Activated T-cell treated with anti-CD3 and anti-CD28 coated beads for 4 hours (primary cell): Measurements from ENCODE around the gene RBM23.
"Not testable (repeated sequence)": the region's sequence is repeated elsewhere in the genome, so short reads cannot be mapped to it uniquely, and the experiment has no call there.

Experiments used
- DNase-seq: peaks from one replicate; pipeline ENCODE4 v3.0.0-alpha.2; 2020

Gene RBM23

DNA sequence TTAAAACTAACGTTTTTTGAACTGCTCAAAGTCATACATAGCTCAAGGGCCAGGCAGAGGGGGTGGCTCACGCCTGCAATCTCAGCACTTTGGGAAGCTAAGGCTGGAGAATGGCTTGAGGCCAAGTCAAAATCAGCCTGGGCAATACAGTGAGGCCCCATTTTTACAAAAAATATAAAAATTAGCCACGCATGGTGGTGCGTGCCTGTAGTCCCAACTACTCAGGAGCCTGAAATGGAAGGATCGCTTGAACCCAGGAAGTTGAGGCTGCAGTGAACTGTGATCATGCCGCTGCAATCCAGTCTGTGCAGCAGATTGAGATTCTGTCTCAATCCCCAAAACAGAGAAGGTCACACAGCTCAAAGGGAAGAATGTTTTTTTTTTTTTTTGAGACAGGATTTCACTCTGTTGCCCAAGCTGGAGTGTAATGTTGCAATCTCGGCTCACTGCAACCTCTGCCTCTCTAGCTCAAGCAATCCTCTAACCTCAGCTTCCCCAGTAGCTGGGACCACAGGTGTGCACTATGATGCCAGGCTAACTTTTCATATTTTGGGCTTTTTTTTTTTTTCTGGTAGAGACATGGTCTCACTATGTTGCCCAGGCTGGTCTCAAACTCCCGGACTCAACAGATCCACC is 2.9 kb downstream of the RBM23 start:
- no peak for DNase-seq

DNA sequence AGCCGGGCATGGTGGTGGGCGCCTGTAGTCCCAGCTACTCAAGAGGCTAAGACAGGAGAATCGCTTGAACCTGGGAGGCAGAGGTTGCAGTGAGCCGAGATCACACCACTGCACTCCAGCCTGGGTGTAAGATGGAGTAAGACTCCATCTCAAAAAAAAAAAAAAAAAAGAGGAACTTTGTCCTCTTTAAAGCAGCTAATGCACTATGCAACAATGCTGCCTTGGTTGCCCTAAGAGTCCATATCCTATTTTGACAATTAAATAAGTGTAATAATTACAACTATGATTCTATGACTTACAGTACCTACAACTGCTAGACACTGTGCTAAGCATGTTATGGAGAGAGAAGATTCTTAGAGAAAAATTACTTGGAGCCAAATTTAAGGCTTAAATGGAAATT is 4.1 kb downstream of the RBM23 start:
- not testable (repeated sequence) for DNase-seq

DNA sequence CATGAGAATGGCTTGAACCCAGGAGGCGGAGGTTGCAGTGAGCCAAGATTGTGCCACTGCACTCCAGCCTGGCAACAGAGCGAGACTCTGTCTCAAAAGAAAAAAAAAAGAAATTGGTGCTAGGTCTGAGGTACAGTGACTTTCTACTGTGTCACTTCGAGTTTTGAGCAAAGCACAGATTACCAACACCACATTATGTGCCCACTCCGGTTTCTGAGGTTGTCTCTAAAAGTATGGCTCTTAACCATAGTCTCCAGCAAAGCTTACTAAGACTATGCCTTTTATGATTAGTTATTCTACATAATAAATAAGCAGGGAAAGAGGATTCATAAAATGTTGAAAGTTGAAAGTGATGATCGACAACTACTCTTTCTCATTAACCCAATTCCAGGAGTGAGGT is 8.0 kb downstream of the RBM23 start:
- no peak for DNase-seq

DNA sequence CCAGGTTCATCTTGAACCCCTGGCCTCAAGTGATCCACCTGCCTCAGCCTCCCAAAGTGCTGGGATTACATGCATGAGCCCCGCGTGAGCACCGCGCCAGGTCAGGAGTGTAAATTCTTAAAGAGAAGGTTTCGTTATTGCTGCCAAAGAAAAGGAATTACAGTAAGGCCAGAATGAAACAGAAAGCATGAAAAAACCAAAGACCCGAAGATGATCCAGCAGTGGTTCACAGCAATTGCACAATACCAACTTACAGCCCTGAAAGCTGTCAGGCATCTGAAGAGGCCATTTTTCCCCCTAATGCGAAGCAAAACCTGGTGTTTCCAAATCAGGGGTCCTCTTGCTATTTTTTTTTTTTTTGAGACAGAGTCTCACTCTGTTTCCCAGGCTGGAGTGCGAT is 10.3 kb downstream of the RBM23 start:
- no peak for DNase-seq

- DNase-seq = no peak
These were observed 11.5 kb downstream of the RBM23 start for GRCh38 chr14:22907429-22907828.

- DNase-seq = no peak
These were observed 12.9 kb downstream of the RBM23 start for GRCh38 chr14:22906073-22906472.

GRCh38 chr14:22905627-22906026 is 13.3 kb downstream of the RBM23 start:
- no peak for DNase-seq

GRCh38 chr14:22903742-22904087 is 15.2 kb downstream of the RBM23 start:
- DNase-seq = no peak

DNA sequence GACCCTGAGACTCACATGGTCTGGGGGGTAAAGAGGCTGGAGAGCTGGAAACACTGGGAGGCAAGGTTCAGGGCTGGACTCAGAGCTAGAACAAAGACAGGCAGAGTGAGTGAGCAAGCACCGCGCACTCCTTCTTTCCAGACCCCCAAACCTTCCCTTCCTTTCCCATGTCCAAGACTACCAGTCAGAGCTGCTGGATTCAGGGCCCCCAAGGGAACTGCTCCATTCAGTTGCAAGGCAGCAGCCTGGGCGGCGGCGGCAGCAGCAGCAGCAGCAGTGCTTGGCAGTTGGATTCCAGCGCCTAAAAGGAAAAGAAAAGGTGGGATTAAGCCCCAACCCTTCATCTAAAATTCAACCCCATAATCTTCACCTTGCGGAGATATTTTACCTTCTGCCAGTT is 17.1 kb downstream of the RBM23 start:
- no peak for DNase-seq

- peak; percentile 32 for DNase-seq
These were observed 18.7 kb downstream of the RBM23 start for GRCh38 chr14:22900081-22900799.

- DNase-seq = no peak
These were observed 20.5 kb downstream of the RBM23 start for GRCh38 chr14:22898302-22899090.

- DNase-seq = no peak
These were observed 21.6 kb downstream of the RBM23 start for GRCh38 chr14:22897357-22897756.

- no peak for DNase-seq
These were observed 22.2 kb downstream of the RBM23 start for GRCh38 chr14:22896760-22897159.

DNA sequence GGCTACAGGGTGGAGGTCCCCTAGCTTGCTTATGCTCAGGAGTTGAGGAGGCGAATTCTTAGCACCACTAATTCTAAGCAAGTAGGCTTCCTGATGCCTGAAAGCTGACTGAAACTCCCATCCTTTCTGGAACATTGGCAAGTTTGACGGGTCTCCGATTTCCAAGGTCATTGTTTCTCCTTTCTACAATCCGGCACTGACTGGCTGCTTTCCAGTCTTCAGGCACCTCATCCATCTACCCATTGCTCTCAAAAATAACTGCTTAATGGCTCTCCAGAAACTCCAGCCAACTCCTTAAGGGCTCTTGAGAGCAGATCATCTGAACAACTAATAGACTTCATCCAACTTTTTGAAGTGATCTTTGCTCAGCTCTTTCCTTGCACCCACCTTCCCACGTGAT is 22.6 kb downstream of the RBM23 start:
- no peak for DNase-seq

GRCh38 chr14:22895402-22895801 is 23.5 kb downstream of the RBM23 start:
- no peak for DNase-seq

- DNase-seq = no peak
These were observed 25.2 kb downstream of the RBM23 start for GRCh38 chr14:22893706-22894105.

DNA sequence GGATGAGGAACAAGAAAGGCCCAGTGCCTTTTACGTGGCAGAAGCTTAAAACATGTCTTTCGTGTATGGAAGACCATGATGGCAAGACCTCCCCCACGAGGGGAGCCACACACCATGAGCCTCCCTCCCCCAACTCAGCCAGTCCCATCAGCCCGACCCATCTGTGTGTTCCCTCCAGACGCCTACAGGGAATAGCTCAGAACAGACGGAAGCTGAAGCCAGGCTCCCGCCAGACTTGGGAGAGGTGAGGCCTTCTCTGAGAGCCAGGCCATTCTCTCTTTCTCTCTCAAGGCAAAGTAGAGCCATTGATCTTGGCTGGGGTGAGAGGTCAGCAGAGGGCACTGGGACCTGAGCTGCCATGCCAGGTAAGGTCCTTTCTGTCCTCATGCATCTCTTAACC is 26.5 kb downstream of the RBM23 start:
- no peak for DNase-seq

DNA sequence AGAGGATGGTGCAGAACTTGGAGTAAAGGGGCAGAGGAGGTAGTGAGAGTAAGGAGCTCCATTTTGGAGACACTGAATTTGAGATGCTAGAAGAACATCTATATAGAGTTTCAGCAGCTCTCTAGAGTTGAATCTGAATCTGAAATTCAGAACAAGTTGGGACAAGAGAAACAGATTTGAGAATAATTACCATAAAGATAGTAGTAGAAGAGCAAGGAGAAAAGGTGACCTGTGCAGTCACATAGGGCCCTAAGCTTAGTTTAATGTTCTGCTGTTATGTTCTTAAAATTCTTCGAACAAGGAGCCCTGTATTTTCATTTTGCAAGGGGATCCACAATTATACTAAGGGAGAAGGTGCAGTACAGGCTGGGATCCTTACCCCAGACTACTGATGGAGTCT is 28.5 kb downstream of the RBM23 start:
- no peak for DNase-seq

- DNase-seq = no peak
These were observed 30.3 kb downstream of the RBM23 start for GRCh38 chr14:22888662-22889061.

DNA sequence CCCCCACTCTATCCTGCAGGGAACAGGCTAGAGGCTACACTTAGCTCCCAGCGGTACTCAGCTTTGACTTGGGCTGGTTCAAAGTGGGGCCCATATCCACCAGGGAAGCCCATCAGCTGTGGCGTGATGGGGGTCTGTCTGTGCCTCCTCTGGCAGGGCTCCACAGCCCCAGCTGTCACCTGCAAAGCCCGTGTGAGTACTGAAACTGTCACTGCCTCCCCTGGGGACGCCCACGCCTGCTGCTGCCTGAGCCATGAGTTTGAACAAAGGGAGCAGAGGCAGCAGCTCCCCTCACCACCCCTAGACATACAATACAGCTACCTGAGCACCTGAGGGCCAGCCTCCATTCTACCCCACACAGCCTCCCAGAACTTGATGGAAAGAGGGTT is 31.0 kb downstream of the RBM23 start:
- DNase-seq = peak; percentile 63

DNA sequence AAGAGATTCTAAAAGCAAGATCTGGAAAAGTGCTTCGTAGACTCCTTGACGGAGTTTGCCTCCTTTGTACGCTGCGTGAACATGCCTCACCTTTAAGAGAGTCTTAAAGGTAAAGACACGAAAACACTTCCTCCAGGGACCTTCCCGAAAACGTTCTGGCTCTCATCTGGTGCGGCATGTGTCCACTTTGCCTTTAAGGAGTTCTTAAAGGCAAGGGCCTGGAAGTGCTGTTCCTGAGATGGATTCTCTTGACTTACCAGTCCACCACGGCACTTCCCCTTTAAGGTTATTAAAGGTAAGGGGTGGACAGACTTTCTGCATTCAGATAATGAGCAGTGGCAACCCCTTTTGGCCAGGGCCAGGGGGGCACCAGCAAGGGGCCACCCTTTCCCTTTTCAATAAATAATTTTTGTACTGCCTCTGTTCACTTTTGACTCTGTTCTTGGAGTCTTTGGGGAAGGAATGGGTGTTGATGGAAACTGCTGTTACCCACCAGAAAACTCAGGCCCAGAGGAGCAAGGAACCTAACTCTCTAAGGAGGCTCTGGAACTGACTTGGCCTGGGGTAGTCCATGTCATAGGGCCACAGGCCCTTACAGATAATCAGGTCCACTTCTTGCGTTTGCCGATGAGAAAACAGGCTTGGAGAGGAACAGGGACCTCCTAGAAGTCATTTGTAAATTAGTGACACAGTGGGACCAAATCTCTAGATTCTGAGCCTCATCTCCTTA is 31.5 kb downstream of the RBM23 start:
- no peak for DNase-seq

DNA sequence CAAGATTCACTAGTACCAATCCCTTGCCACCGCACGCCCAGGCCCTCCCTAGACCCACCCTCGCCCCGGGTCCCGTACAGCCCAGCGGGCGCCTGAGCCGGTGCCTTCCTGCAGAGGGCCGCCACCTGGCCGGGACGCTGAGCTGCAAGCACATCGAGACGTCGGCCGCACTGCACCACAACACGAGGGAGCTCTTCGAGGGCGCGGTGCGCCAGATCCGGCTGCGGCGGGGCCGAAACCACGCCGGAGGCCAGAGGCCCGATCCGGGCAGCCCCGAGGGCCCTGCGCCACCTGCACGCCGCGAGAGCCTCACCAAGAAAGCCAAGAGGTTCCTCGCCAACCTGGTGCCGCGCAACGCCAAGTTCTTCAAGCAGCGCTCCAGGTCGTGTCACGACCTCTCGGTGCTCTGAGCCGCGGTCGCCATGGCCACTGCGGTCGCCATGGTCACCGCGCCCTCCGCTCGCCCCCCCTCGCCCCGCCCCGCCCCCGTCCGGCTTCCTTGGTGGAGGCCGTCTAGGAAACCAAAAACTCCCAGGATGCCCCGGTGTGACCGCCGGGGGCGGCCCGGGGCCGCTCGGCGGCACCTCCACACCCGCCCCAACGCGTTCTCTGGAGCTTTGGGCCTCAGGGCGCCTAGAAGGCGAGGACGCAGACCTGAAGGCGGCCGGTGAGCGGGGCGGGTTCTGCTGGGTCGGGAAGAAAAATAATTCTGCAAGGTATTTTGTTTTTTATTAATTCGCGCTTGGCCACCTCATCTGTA is 32.3 kb downstream of the RBM23 start:
- DNase-seq = peak; percentile 51

DNA sequence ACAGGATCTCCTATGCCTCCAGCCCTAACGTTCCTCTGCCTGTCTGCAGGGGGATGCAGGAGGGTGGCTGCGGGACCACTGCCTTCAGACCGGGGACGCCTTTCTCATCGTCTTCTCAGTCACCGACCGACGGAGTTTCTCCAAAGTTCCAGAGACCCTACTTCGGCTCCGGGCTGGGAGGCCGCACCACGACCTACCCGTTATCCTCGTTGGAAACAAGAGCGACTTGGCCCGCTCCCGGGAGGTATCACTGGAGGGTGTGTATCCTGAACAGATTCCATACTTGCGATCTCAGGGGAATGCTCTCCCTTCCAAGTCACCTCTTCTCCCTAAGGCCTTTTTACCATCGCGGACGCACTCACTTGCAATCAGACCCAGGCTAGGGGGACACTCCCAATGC is 33.0 kb downstream of the RBM23 start:
- DNase-seq = no peak
